Endothelial cell of umbilical vein (primary cell): ENCODE results near the gene SLC29A3. TPM values are rescaled to one million over a fixed set of nuclear protein-coding genes. Genes with fewer than 3 reads are reported as not detected.

ENCODE experiments used
- BruUV-seq: library from RNA; stranded (reverse); fragments of 400-500 nt; replicated peaks from 2 replicates; lab custom pipeline; 2021; lab: Mats Ljungman, UMichigan
- CTCF ChIA-PET: fragments of 300-600, 350-600 bp; sonication (Branson Sonifier 250); formaldehyde crosslinking; loops from one replicate; lab custom pipeline; 2021; ENCODE audit warnings: antibody characterized with exemption, inconsistent platforms; lab: Charles Lee
- POLR2A ChIA-PET: fragments of 300-600, 350-600 bp; sonication (Branson Sonifier 250); formaldehyde crosslinking; loops from one replicate; lab custom pipeline; 2021; ENCODE audit warnings: antibody characterized with exemption, inconsistent platforms; lab: Charles Lee
- DNase-seq: peaks from one replicate; pipeline ENCODE4 v3.0.0-alpha.2; 2011; ENCODE audit warnings: low read depth, low spot score
- FAIRE-seq: peaks from 2 replicates; lab custom pipeline; 2011; peaks lifted over from hg19 to GRCh38; lab: Jason Lieb, UNC
- H2AFZ ChIP-seq: 2 replicates; pipeline ENCODE4 v1.6.0; 2012; ENCODE audit warnings: low read depth, low read length, control low read depth, inconsistent platforms
- H3K27ac ChIP-seq: 2 replicates; pipeline ENCODE4 v1.5.1; 2011; ENCODE audit warnings: low read depth, mild to moderate bottlenecking, control low read depth, low read length, moderate library complexity; ENCODE audit not compliant: insufficient read depth
- H3K27me3 ChIP-seq, 2 experiments: 2 replicates each; pipeline versions ENCODE4 v1.6.0 to v1.6.1; 2011; ENCODE audit warnings: low read length in 2 of 2, mixed read lengths in 1 of 2; ENCODE audit not compliant: control insufficient read depth in 2 of 2, insufficient read depth in 2 of 2
- H3K36me3 ChIP-seq, 2 experiments: 2 replicates in 1 of 2; 3 replicates in 1 of 2; pipeline ENCODE4 v1.5.1; 2011; ENCODE audit warnings: low read length in 2 of 2, mild to moderate bottlenecking in 1 of 2, moderate library complexity in 1 of 2; ENCODE audit not compliant: control insufficient read depth in 2 of 2, insufficient read depth in 2 of 2; ENCODE audit errors: extremely low read depth in 1 of 2
- H3K4me1 ChIP-seq: 3 replicates; pipeline ENCODE4 v1.5.1; 2011; ENCODE audit warnings: mild to moderate bottlenecking, low read length; ENCODE audit not compliant: control insufficient read depth, insufficient read depth; ENCODE audit errors: extremely low read depth
- H3K4me2 ChIP-seq: 2 replicates; pipeline ENCODE4 v1.6.1; 2011; ENCODE audit warnings: low read length, control low read depth, mixed read lengths; ENCODE audit not compliant: insufficient read depth
- H3K4me3 ChIP-seq, 3 experiments: fragments of 200-600 bp in 1 of 3; sonication (generic), shearing (Covaris generic) in 1 of 3; replicated peaks in 1 of 3; 2 replicates each; pipeline ENCODE4 v1.5.1; 2011 to 2016; ENCODE audit warnings: control low read depth in 3 of 3, low read length in 3 of 3, mild to moderate bottlenecking in 2 of 3, inconsistent platforms in 1 of 3, low read depth in 1 of 3, moderate library complexity in 1 of 3; ENCODE audit not compliant: insufficient read depth in 1 of 3
- H3K79me2 ChIP-seq: 2 replicates; pipeline ENCODE4 v1.6.0; 2012; ENCODE audit warnings: low read length, inconsistent platforms; ENCODE audit not compliant: control insufficient read depth, insufficient read depth
- H3K9ac ChIP-seq: replicated peaks from 2 replicates; pipeline ENCODE3; 2011; ENCODE audit warnings: low read length, control low read depth; ENCODE audit not compliant: insufficient read depth; ENCODE audit errors: extremely low read depth
- H3K9me1 ChIP-seq: replicated peaks from 3 replicates; pipeline ENCODE4 v1.6.0; 2011; ENCODE audit warnings: mild to moderate bottlenecking, low read length; ENCODE audit not compliant: control insufficient read depth, insufficient read depth; ENCODE audit errors: extremely low read depth
- H3K9me3 ChIP-seq: replicated peaks from 2 replicates; pipeline ENCODE4 v1.5.1; 2012; ENCODE audit warnings: low read length, inconsistent platforms; ENCODE audit not compliant: control insufficient read depth, insufficient read depth
- H4K20me1 ChIP-seq: replicated peaks from 2 replicates; pipeline ENCODE3; 2011; ENCODE audit warnings: mild to moderate bottlenecking, low read length; ENCODE audit not compliant: control insufficient read depth, insufficient read depth; ENCODE audit errors: extremely low read depth
- CTCF ChIP-seq, 2 donors: IDR thresholded peaks; 1 replicate in 1 of 2; 2 replicates in 1 of 2; pipeline ENCODE4 v1.5.1; 2011; ENCODE audit warnings: low read length in 2 of 2, mild to moderate bottlenecking in 2 of 2, moderate library complexity in 2 of 2, control low read depth in 1 of 2, inconsistent platforms in 1 of 2, low read depth in 1 of 2; ENCODE audit not compliant: insufficient read depth in 1 of 2; ENCODE audit errors: extremely low read depth in 1 of 2
- EZH2 ChIP-seq: IDR thresholded peaks from 2 replicates; pipeline ENCODE4 v1.6.1; 2012; ENCODE audit warnings: borderline replicate concordance, low read depth, mild to moderate bottlenecking, moderate library complexity, low read length, inconsistent platforms; ENCODE audit not compliant: severe bottlenecking
- FOS ChIP-seq: IDR thresholded peaks from 2 replicates; pipeline ENCODE4 v1.6.1; 2011; ENCODE audit warnings: mild to moderate bottlenecking, low read length, moderate library complexity, borderline replicate concordance; ENCODE audit not compliant: insufficient read depth
- GATA2 ChIP-seq: IDR thresholded peaks from 2 replicates; pipeline ENCODE4 v1.7.0; 2011; ENCODE audit warnings: low read depth, mild to moderate bottlenecking, moderate library complexity, mixed read lengths, low read length; ENCODE audit not compliant: insufficient read length, insufficient read depth
- JUN ChIP-seq: IDR thresholded peaks from 2 replicates; pipeline ENCODE4 v1.6.1; 2011; ENCODE audit warnings: borderline replicate concordance, low read depth; ENCODE audit not compliant: insufficient read length, insufficient read depth
- MAX ChIP-seq: IDR thresholded peaks from 2 replicates; pipeline ENCODE4 v1.6.1; 2011; ENCODE audit not compliant: insufficient read depth, insufficient read length
- MYC ChIP-seq: IDR thresholded peaks from one replicate; pipeline ENCODE4 v1.6.1; 2011; ENCODE audit warnings: mild to moderate bottlenecking, low read depth, low read length
- POLR2A ChIP-seq: IDR thresholded peaks from 2 replicates; pipeline ENCODE4 v1.6.1; 2012; ENCODE audit warnings: low read depth, mild to moderate bottlenecking, control low read depth, low read length
- POLR2AphosphoS5 ChIP-seq: IDR thresholded peaks from 2 replicates; pipeline ENCODE4 v1.6.1; 2012; ENCODE audit warnings: low read depth, mild to moderate bottlenecking, control low read depth, low read length, moderate library complexity; ENCODE audit not compliant: insufficient read depth
- dilution Hi-C: fragments of 300-500 bp; cut with MboI; formaldehyde crosslinking; loops from one replicate; pipeline ENCODE4 v1.15.0; 2019; ENCODE audit warnings: low sequenced_read_pairs; ENCODE audit not compliant: extremely low pct_ligation_motif_present
- intact Hi-C: fragments of 100-400 bp; cut with micrococcal nuclease; formaldehyde crosslinking; loops from one replicate; pipeline ENCODE4 v1.10.0; 2022
- polyA plus RNA-seq, 4 experiments: library from polyadenylated mRNA; depleted of rRNA in 3 of 4; stranded (reverse) in 3 of 4; unstranded in 1 of 4; fragments of >200 nt; gene quantifications; 2 replicates each; pipeline versions ENCODE4 v1.2.1 to v1.2.3, GENCODE V29; 2011 to 2012; ENCODE audit warnings: missing spikeins in 1 of 4
- total RNA-seq: library from RNA; stranded (reverse); gene quantifications from 2 replicates; pipeline ENCODE4 v1.2.3, GENCODE V29; 2021

SLC29A3 gene
- total and polyA plus RNA-seq, 2 donors (not counting 3 experiments of a cell fraction or from before 2014, with no cell fraction given) = 5.0 to 9.1 TPM

GRCh38 chr10:71304914-71305313 lies 14.1 kb upstream of the SLC29A3 start:
- Histone ChIP-seq H3K4me3 (no peak overlapping the region), H3K4me2 (no peak overlapping the region), H3K36me3 (no peaks in the 10 kb centered on the region), H3K27me3 (peaks cover 1 to 7% of the 10 kb centered on the region in 2 experiments), H3K9ac (no peak overlapping the region), H3K27ac (no peak overlapping the region), H2AFZ (no peak overlapping the region), H3K9me3 (no peaks in the 10 kb centered on the region), H4K20me1 (no peaks in the 10 kb centered on the region), H3K4me1 (no peaks in the 10 kb centered on the region), H3K9me1 (no peaks in the 10 kb centered on the region), H3K79me2 (no peaks in the 10 kb centered on the region)
- ChIA-PET POLR2A (no interaction called here), CTCF (no interaction called here)
- intact Hi-C loops = no loop called here
- TF ChIP-seq MYC (no peak), EZH2 (no peak), POLR2AphosphoS5 (no peak), FOS (no peak), CTCF (IDR thresholded peaks at IDR 0.05; ENCODE audit: extremely low read depth in 1 of 2, insufficient read depth in 1 of 2, low read depth in 1 of 2, low read length in 2 of 2) (no peak), POLR2A (no peak), GATA2 (no peak), MAX (no peak), JUN (no peak)
- no TSS peak for BruUV-seq
- DNase-seq (no peak), FAIRE-seq (no peak)
- dilution Hi-C loops = no loop called here
